GM21447 (cell line): ENCODE data around the gene PARL.
A peak's percentile ranks its signal among the peaks of the same experiment; 100 is the strongest.

Experiments used
- ATAC-seq: cut with Tn5 transposase; IDR thresholded peaks from one replicate; pipeline ENCODE4 v1.9.1; 2021; ENCODE audit not compliant: unreplicated experiment

PARL gene, protein sequence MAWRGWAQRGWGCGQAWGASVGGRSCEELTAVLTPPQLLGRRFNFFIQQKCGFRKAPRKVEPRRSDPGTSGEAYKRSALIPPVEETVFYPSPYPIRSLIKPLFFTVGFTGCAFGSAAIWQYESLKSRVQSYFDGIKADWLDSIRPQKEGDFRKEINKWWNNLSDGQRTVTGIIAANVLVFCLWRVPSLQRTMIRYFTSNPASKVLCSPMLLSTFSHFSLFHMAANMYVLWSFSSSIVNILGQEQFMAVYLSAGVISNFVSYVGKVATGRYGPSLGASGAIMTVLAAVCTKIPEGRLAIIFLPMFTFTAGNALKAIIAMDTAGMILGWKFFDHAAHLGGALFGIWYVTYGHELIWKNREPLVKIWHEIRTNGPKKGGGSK

DNA sequence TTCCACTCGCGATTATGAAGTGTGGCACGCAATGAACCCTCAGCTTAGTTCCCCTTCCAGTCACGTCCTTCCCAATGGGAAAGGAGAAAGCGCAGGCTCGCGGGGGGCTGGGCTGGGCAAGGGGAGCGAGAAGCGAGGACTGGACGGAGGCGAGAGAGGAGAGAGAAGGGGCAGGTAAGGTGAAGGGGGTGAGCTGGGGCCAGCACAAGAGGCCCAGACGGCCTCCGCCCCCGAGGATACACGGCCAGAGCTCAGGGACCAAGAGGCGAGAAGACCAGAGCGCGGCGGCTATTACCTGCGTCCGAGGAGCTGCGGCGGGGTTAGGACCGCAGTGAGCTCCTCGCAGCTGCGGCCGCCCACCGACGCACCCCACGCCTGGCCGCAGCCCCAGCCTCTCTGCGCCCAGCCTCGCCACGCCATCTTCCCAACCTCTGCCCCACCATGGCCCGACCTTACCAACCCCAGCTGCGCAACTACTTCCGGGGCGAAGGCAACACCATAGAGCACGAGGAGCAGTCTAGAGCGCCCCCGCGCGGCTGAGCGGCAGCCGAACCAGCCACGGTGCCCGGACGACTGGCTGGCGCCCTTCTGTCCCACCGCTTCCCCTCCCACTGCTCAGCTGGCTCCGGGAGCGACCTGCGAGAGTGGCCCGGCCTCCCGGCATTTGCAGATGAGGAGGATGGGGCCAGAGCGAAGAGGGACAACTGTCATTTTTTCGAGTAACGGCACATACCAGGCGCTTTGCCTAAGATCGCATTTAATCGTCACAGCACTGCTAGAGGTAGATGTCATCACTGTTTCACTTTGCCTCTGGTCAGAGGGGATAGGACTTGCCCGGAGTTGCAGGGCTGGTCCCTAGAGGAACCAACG, at the start of gene PARL:
Gene PARL (minus strand): TSS at position 454 of the 870 bp plus-strand sequence. CDS start 34 bp downstream, at position 420.
- peak; percentile 99 for ATAC-seq

DNA sequence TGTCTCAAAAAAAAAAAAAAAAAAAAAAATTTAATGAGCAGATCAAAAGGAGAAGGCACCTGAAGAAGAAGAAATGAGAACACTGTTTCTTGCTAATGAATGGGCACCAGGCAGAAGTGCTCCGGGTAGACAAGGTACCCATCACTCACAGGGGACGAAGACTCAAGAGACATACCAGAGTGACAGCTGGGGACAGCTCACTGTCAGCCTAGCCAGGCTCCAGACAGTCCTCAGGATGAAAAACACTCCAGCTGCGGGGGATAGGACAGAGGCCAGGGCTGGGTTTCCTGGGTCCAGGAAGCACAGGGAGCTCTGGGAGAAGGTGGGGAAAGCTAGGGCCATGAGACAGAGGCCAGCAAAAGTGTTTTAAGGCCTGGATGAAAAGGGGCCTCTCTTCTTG, 48.5 kb upstream of the PARL start:
- ATAC-seq, result no peak

DNA sequence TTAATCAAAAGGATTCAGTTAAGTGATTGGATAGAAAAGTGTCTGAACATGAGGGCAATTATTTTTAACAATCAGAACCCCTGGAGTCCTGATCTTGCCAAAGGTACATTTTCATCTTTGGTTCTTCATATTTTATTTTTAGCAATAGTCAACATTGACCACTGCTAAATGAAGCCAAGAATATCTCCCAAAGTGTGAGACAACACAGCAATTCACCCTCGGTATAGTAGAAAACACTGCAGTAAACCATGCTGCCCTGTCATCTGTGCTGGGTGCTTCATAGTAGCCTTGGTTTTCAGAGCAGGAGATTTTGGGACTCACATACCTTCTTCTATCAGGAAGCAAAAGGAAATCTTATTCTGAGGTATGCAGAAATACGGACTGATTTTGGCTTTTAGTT, 47.2 kb upstream of the PARL start:
- no peak for ATAC-seq

DNA sequence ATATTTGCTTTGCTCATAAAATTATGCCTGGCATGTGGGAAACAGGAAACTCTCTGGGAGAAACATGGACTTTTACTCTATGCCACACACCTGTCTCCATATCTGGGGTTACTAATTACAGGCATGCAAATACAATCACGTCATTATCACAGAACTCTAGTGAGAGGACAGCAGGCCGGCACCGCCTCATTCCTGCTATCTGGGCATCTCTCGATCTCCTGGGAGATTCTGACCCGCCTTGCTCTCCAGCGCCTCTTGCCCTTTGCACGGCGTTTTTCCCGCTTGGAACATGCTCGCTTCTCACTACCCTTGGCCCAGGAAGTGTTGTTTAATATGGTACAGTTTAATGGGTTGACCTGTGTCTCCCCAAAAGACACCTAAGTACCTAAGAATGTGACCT, 45.4 kb upstream of the PARL start:
- no peak for ATAC-seq

DNA sequence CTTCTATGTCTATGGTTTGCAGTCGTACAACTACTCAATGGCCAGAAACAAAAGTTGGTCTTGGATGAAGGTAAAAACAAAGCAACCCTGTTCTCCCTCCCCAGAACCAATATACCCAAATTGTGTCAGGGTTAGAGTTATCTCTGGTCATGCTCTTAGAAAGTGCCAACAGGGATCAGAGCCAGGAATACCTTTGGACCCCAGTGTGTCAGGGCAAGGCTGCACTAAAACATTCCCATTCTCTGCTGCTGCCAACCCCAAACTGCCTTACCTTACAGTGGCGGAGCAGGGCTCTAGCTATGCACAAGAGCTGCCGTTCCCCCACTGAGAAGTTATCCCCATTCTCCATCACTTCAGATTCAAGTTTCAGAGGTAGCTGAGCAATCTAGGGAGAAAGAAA, 42.4 kb upstream of the PARL start:
- ATAC-seq, result no peak

DNA sequence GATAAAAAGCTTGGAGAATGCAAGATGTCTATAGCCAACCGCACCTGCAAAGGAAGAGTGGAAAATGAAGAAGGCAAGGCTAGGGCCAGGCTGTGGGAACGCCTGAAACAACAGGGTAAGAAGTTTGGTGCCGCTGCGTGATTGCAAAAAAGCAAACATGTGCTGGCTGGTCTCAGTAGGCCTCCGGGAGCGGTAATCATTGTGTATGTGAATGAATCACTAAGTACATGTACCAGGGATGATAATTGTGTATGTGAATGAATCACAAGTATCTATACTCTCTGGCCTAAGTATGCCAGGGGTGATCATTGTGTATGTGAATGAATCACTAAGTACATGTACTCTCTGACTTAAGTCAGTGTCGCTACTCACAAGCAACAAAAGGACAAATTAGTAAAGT, 40.3 kb upstream of the PARL start:
- ATAC-seq, result no peak

DNA sequence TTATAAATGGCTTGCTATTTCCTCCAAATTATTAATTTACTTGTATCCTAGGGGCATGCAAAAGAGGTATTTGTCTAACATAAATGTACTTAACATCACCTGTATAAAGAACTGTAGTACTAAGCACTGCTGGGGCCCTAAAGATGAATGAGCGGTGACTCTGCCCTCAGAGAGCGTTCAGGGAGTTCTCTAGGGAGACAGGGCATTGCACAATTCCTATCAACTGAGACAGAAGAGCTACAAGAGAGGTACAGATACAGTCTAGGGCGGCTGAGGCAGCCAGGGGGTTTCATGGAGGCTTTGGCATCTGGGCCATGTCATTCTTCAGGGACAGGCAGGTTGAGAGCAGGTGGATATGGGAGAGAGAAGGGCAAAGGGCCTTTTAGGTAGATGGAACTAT, 39.9 kb upstream of the PARL start:
- ATAC-seq, result no peak

DNA sequence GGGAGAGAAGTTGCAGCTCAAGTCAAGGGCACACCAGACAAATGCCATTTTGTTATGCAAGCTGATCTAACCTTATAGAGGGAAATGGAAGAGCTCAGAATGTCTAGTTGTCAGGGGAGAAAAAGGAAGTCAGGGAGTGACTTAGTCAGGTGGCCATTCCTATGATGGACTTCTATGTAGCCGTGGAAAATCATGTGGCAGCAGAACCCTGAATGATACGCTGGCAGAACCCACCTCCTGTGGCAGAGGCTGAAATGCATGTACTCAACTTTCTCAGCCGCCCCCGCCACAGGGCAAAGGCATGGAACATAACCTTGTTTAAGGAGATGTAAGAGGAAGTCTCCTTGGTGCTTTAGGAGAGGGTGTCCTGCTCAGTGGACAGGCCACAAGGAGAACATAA, 37.7 kb upstream of the PARL start:
- ATAC-seq, result no peak

DNA sequence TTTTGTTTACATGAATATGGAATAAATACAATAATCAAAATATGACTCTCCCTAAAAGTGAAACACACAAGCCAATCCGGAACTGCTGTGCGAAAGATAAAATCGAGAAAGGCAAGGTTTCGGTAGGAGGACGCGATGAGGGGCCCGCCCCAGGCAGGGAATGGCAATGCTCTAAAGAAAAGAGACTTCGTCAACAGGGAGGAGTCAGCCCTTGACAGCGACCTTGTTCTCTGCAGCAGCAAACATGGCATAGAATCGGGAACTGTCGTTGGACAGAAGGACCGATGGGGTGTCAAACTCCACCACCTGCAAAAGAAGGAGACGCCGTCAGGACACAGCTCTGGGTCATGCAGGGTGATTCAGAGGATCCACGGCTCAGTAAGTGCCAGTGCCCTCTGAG, 36.4 kb upstream of the PARL start:
- ATAC-seq, result no peak

DNA sequence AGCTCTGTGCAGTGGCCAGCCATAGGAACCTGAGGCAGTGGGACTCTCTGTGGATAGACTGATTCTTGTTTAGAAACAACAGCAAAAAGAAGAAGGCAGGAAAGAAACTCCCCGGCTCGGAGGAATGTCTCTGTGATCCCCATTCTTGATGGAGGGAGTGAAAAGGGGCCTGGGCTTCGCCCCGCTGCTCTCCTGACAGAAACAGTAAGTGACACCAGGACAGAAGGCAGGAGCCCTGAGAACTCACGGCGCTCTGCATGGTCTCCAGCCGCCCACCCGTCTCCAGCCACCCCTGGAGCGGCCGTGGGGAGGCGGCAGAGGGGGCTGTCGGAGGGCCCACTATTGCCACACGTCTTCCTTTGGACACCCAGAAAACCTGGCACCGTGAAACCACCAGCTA, 35.7 kb upstream of the PARL start:
- no peak for ATAC-seq

DNA sequence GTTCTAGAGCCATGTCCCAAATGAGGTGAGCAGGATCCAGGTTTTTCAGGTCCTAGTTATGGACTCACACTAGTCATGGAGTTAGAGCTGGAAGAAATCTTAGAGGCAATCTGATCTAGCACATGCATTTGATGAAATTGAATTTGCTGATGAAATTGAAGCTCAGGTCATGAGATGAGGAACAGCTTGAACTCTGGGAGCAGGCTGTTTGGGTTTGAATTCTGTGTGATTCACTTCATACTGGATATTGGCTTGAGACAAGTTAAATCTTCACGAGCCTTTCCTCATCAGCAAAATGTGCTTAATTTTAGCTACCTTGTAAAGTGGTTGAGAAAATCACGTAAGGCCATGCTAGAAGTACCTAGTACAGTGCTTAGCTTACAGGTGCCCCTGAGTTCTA, 33.5 kb upstream of the PARL start:
- no peak for ATAC-seq

DNA sequence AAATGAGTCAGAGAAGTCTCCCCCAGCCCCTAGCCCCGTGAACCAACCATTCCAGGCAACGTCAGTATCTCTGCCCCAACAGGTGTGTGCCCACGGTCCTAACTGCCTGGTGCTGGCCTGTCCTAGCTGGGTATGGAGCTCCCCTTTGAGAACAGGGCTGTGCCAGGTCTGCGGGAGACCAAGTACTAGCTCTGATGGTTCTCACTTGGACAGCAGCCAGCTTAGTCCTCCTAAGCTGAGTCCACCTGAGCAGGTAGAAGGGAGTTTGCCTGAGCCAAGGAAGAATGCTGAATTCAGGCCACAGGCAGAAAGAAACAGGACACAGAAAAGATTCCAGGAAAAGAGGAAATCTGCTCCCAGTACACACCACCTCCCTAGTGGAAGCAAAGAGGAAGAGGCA, 33.1 kb upstream of the PARL start:
- no peak for ATAC-seq

DNA sequence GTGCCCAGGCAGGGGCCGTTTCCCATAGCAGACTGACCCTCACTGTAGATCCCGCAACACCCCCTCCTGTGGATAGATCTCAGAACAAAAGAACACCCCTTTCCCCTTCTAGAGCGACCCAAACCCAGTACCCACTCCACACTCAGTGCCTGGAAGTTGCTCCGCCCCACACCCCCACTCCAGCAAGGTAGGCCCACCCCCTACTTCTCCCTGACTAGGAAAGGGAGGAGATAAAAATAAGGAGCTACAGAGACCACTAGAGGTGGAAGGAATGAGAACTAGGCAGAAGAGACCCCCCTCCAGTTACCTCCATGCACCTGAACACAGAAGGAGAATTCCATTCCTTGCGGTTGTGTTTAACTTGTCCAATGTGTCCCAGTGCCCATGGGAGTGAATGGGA, 30.2 kb upstream of the PARL start:
- ATAC-seq, result no peak

DNA sequence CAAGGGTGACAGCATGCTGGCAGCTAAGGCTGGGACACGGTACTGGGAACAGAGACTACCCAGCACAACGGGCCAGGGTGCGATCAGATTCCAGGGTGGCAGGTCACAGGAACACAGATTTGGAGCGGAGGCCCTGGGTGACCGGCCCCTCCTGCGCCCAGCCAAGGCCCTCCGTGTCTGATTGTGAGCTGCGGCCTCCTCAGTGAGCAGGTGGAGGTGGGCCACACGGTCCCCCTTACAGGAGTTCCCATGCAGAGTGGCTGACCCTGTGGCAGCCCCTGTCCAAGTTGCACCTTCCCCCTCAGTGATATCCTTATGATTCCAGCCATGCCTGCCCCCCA, 28.9 kb upstream of the PARL start:
- ATAC-seq, result no peak

DNA sequence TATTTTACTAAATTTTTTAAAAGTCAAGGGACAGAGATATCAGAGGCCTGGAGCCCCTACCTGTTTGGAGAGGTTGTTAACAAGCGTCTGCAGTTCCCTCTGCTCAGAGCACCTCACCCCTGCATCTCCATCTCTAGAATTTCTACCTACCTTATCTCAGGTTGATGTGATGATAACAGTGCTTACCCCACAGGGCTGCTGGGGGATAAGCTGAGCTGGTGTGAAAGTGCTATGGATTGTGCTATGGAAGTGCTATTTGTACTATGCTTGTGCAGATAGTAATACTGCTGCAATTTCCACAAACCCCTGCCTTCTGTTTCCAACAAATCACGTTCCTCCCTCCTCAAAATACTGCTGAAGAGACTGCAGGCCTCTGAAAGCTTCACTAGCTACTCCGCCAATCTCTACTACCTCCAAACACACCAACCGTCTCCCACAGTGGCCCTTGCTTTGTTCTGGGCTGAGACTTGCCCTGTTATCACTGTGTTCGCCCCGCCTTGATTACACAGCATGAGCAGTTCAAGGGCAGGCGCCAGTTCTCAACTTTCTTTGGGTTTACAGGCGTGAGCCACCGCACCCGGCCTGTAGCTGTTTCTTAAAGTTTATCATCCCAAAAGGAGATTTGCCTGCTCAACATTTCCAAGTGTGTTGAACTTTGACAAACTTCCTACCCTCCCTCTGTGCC, 28.4 kb upstream of the PARL start:
- no peak for ATAC-seq

DNA sequence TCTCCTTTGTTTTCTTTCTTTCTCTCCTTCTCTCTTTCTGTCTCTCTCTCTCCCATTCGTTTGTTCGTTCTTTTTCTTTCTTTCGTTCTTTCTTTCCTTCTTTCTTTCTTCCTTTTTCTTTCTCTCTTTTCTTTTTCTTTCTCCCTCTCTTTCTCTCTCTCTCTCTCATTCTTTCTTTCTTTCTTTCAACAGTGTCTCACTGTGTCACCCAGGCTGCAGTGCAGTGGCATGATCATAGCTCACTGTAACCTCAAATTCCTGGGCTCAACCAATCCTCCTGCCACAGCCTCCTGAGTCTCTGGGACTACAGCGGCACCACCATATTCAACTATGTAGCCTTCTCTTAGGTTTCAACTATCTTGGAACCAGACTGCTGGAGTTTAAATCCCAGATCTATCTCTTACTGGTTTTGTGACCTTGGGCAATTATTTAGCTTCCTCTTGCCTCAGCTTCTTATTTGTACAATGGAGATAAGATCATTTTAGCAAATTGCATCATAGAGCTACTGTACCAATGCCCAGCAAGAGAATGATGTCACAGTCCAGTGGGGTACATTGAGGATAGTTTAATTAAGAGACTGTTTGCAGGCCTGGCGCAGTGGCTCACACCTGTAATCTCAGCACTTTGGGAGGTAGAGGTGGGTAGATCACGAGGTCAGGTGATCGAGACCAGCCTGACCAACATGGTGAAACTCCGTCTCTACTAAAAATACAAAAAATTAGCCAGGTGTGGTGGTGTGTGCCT, 27.3 kb upstream of the PARL start:
- no peak for ATAC-seq

DNA sequence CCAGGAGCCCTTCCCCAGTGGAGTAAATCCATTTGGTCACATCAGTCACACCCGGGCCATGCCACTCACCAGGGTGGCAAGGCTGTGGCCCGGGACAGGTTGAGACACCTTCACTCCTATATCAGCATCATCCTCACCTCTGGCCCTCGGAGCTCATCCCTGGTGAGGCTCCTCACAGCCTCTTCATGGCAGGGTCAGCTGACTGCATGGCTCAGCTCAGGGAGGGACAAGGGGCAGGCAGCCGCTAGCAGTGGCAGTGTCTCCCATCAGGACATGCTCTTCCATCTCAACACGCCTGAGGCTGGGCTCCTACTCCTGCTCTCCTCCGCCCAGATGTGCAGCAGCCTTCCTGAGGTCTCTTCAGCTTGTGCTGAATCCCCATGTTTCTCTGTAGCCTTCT, 26.4 kb upstream of the PARL start:
- ATAC-seq, result no peak

DNA sequence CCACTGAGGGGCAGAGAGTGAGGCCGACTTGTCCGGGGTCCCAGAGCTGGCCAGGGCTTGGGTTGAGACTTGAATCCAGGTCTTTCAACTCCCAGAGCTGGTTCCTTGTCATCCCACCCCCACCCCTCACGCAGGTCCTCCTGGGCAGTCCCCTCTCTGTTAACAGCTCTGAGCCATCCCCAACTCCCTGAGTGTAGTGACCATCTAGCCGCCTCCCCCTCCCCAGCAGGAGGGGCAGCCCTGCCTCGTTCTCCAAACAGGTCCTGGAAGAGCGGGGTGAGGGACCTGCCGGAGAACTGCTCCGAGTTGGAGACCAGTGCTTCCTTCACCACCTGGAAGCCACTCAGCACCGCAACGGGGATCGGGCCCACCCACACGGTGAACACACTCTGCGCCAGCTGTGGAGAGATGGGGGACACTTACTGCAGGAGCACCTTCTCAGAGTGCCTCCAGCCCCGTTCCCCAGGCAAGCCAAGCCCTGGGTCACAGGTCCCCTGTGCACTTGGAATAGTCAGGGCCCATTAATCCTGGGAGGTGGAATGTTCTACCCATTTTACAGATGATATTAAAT, 24.4 kb upstream of the PARL start:
- no peak for ATAC-seq

DNA sequence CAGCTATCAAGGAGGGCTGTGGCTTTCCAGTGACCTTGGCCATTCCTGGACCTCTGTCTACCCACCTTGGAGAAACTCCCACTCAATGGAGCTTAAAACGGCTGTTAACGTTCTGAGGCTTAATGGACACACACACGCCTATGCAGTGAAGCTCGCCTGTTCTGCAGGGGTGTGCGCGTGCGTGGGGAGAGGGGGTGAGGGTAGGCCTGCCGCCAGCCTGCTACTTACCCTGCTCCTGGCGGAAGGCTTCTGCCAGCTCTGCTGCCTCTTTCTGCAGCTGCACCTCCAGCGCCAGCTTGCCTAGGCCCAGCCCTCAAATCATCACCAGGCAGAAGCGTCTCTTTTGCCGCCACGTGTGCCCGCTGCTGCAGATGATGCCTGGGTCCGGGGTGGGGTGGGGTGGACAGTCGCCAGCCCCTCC, 23.2 kb upstream of the PARL start:
- no peak for ATAC-seq

DNA sequence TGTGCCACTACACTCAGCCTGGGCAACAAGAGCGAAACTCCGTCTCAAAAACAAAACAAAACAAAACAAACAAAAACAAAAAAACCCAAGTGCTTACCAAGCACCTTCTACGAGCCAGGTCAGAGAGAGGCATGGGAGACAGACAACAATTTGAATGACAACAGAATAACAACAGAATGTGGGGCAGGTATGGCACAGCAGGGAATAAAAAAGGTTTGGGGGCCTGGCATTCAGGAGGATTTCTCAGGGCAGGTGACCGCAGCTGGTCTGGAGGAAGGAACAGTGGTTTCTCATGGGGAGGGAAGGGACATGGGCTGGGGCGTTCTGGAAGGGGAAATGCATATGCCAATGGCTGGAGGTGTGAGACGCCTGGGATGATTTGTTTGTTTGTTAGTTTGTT, 22.5 kb upstream of the PARL start:
- no peak for ATAC-seq
